Measurements from ENCODE around the gene RAPGEFL1.
"Not testable (repeated sequence)": the region's sequence is repeated elsewhere in the genome, so short reads cannot be mapped to it uniquely, and the experiment has no call there.

Gene RAPGEFL1, protein sequence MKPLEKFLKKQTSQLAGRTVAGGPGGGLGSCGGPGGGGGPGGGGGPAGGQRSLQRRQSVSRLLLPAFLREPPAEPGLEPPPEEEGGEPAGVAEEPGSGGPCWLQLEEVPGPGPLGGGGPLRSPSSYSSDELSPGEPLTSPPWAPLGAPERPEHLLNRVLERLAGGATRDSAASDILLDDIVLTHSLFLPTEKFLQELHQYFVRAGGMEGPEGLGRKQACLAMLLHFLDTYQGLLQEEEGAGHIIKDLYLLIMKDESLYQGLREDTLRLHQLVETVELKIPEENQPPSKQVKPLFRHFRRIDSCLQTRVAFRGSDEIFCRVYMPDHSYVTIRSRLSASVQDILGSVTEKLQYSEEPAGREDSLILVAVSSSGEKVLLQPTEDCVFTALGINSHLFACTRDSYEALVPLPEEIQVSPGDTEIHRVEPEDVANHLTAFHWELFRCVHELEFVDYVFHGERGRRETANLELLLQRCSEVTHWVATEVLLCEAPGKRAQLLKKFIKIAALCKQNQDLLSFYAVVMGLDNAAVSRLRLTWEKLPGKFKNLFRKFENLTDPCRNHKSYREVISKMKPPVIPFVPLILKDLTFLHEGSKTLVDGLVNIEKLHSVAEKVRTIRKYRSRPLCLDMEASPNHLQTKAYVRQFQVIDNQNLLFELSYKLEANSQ

DNA sequence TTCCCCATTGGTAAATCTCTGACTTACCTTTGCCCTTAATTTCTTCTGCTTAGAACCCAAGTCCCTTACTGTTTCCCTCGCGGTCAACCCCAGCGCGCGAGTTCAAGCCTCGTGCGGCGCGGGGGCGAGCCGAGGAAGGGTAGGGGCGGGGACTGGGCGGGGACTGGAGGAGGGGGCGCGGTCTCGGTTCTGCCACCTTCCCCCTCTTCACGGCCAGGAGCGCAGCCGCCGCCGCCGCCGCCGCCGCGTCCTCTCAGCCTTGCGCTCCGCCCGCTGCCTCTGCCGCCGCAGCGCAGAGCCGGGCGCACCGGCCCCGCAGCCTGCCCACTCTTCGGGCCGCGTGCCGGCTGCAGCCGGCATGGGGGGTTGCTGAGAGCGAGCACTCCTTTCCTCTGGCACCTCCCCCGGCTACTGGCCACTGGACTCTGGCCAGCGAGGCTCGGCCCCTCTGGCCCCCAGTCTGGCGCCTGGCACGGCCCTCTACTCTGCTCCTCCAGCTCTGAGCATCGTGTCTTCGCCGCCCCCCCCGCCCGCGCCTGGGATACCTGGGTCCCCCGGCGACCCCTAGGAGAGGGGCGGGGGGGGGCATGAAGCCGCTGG is at the start of gene RAPGEFL1:
RAPGEFL1 (plus strand) TSS at position 196 of the 600 bp plus-strand sequence; CDS start at position 588, 392 bp downstream.
- no peak for DNase-seq

DNA sequence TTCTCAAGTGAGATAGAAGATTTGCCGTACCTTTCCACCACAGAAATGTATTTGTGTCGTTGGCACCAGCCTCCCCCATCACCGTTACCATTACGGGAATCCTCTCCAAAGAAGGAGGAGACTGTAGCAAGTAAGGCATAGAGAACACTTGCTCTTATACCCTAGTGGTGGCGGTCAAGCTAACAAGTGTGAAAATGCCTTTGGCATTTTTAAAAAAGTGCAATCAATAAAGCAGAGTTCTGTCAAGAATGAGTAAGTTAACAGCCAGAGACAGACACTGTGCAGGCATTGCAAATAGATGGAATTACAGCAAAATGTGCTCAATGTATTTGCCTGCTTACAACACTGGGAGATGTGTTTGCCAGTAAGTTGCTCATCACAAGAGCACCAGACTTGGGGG is 47.8 kb upstream of the RAPGEFL1 start:
- DNase-seq, result no peak

DNA sequence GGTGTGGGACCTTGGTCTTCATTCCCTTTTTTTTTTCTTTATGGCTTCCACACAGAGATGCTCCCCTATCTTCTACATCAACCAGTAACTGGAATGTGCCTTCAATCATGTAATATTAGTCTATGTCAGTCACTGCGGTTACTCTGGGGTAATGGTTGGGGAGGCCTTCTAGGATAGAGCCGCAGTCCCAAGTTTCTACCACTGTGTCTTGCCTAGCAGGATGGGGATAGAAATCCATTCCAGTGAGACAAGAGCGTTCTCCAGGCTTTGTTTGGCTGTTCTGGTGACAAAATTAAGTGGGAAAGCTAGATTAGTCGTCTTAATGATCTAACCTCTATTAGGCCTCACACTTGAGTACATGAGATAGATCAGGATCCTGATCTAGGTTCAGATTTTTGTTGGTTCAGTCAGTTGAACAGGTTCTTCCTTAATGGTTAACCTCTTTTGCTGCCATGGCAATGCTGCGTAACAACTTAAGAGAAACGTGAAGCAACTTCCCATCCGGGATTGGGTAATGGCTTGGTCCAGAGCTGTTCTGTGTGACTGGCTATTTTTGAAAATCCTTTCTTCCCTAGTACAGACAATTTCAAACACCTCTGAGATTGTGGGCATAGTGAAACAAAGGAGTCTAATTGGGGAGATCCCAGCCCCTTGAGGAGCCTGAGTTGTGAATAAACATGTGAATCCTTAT is 46.8 kb upstream of the RAPGEFL1 start:
- no peak for DNase-seq

DNA sequence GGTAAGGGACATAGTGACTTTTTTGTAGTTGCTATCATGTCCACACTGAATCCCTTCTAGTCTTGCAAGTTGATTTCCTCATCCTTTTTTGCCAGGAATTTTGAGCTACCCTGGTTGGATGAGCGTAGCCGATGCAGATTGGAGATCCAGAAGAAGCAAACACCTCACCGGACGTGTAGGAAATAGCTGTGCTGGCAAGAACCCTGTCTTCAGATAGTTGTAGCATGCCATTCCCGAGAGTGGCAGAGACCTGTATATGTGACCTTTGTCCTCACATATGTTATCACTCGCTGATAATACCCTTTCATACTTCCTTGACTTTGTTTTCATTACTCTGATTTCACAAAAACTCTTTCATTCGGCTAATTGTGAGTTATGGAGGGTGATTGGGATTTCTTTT is 43.1 kb upstream of the RAPGEFL1 start:
- DNase-seq, result no peak

DNA sequence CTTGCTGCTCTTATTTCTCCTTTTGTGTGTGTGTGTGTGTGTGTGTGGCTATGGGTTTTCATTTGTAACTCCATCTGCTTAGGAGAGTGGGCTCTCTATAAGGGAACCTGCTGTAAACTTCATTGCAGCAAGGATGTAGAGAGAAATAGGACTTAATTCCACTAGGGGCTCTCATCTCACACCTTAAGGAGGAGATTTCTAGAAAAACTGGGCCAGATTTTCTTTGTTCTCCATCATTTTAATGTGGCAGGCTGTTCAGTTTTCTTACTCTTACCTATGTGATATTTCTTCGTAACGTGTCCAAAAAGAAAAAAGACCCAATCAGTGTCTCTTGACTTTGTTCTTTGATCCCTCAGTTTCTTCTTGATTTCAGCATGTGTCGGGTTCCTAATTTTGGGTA is 41.5 kb upstream of the RAPGEFL1 start:
- no peak for DNase-seq

DNA sequence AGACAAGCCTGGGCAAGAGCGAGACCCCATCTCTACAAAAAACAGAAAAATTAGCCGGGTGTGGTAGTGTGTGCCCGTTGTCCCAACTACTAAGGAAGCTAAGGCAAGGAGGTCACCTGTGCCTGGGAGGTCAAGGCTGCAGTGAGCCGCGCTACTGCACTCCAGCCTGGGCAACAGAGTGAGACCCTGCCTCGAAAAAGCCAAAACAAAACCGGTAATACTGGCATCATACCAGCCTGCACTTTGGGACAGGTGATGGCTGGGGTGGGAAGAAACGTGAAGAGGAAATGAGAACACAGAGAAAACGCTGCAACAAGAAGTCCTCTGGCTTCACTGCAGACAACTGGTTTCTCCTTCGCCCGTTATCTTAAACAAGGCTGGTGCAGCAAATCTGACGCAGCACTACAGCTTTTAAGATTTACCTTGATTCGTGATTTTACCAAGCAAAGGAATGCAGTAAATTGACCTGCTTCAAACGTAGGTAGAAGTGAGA is 37.7 kb upstream of the RAPGEFL1 start:
- DNase-seq, result no peak

DNA sequence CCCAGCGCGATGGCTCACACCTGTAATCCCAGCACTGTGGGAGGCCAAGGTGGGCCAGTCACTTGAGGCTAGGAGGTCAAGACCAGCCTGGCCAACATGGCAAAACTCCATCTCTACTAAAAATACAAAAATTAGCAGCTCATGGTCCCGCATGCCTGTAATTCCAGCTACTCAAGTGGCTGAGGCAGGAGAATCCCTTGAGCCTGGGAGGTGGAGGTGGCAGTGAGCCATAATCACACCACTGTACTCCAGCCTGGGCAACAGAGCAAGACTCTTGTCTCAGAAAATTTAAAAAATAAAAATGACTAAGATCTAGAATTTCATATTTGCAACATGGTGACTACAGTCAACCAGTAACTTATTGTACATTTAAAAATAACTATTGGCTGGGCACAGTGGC is 34.1 kb upstream of the RAPGEFL1 start:
- not testable (repeated sequence) for DNase-seq

DNA sequence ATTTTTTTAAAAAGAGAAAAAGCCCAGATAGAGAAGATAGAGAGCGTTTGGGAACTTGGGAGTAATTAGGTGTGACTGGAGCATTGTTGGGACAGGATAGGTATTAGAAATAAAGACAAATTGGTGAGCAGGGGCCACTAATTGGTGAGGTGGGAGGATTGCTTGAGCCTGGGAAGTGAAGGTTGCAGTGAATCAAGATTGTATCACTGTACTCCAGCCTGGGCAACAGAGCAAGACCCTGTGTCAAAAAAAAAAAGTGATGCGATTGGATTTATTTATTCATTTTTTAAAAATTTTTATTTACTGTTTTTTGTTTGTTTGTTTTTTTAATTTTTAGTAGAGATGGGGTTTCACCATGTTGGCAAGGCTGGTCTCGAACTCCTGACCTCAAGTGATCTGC is 31.8 kb upstream of the RAPGEFL1 start:
- DNase-seq, result no peak

DNA sequence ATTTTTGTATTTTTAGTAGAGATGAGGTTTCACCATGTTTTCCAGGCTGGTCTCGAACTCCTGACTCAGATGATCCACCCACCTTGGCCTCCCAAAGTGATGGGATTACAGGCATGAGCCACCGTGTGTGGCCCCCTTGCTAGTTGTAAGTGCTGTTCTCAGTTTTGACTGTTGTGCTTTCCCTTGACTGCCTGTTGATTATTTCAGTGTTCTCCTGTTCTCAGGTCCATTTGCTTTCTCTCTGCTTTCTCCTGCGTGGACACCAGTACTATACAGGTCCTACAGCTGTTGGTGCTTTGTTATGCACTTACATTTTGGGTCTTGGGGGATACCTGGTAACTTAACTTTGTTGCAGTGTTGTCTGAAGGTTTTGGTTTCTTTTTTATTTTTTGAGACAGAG is 28.7 kb upstream of the RAPGEFL1 start:
- DNase-seq, result no peak

DNA sequence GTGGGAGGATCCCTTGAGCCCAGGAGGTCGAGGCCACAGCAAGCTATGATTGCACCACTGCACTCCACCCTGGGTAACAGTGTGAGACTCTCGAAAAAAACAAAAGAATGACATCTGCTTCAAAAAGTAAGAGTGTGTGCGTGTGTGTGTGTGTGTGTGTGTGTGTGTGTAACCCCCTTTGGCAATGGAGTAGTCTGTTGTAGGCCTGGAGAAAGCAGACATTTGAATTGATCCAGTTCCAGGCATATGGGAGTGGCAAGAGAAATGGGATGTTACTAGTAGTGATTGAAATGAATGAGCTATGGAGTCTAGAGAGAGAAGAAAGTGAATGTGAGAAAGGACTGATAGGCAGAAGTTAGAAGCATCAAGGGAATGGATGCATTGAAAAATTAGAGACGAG is 27.0 kb upstream of the RAPGEFL1 start:
- no peak for DNase-seq

DNA sequence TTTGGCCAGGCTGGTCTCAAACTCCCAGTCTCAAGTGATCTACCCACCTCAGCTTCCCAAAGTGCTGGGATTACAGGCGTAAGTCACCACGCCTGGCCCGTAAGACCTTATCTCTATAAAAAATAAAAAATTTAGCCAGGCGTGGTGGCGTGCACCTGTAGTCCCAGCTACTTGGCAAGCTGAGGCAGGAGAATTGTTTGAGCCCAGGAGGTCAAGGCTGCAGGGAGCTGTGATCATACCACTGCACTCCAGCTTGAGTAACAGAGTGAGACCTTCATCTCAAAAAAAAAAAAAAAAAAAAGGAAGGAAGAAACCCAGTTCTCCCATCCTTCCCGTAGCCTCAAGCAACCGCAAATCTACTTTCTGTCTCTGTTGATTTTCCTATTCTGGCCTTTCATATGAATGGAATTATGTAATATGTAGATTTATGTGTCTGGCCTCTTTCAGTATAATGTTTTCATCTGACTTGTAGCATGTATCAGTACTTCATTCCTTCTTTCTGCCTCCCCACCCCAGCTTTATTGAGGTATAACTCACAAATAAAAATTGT is 25.8 kb upstream of the RAPGEFL1 start:
- no peak for DNase-seq

DNA sequence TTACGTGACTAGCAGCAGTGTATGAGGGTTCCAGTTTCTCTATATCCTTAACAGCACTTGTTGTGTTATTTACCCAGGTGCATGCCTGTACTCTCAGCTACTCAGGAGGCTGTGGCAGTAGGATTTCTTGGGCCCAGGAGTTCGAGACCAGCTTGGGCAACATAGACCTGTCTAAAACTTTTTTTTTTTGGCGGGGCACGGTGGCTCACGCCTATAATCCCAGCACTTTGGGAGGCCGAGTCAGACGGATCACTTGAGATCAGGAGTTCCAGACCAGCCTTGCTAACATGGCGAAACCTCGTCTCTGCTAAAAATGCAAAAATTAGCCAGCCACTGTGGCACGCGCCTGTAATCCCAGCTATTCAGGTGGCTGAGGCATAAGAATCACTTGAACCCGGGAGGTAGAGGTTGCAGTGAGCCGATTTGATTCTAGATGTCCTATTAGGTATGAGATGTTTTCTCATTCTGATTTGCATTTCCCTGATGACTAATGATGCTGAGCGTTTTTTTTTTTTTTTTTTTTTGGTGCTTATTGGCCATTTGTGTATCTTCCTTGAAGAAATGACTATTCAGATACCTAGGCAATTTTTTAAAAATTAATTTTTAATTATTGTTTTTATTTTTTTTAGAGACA is 23.6 kb upstream of the RAPGEFL1 start:
- DNase-seq, result no peak

DNA sequence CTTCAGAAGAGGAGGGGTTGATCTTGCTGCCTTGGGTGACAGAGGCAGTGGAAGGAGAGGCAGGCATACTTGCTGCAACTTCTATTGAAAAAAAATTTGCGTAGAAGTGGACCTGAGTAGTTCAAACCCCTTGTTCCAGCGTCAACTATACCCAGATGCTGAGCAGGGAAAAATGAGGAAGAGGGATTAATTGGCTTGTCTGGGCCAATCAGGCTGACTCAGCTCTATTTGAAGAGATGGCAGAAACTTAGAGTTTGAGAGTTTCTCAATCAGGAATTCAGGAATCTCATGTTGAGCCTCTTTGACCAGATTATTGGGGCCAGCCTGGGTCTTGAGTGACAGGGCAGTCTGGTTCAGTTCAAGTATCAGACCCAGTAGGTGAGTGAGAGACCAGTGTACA is 19.3 kb upstream of the RAPGEFL1 start:
- DNase-seq, result no peak

DNA sequence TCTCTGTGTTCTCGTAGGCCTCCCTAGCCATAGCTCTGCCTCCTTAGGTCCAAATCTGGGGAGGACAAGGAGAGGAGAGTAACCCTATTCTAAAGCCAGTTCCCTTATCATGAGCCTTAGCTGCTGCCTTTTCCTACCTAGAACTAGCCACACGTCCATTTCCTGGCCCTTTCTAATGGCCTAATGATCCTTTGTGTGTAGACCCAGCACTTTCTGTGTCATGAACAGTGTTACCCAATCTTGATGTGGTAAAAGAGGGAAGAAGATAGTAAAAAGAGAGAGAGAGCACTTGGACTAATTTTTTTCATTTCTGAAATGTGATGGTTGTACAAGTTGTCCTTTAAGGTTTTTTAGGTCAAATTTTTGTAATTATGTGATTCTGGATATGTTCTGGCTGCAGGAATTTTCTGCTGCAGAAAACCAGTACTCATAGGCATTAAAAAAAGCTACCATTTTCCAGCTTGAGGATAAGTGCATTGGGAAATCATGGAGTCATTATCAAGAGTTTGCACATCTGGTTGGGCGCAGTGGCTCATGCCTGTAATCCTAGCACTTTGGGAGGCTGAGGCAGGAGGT is 18.7 kb upstream of the RAPGEFL1 start:
- DNase-seq, result no peak

DNA sequence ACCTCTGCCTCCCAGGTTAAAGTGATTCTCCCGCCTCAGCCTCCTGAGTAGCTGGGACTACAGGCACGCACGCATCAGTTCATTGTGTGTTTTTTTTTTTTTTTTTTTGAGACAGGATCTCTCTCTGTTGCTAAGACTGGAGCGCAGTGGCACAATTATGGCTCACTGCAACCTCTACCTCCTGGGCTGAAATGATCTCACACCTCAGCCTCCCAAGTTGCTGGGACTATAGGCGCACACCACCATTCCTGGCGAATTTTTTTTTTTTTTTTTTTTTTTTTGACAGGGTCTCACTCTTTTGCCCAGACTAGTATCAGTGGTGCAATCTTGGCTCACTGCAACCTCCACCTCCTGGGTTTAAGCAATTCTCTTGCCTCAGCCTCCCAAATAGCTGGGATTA is 17.8 kb upstream of the RAPGEFL1 start:
- DNase-seq, result no peak

DNA sequence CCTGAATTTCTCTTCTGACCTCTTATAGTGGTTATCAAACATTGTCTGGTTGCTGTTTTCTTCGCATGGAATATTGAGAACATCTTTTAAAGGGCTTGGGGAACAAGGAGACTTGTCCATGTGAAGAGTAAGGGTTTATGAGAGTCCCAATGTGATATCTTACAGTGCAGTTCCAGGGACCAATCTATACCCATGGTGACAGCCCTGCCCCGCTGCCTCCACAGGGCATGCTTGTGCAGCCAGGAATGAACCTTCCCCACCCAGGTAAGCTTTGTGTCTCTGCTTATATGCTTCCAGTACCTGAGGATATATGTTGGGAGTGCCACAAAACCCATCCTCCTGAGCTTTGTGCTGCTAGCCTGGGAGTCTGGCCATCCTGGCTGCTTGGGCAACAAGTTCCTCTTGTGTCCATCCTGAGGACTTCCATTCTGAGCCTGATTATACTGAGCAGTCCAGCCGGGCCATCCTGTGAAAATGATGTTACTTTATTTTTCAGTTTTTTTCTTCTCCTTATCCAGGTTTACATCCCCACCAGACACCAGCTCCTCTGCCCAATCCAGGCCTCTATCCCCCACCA is 9.5 kb upstream of the RAPGEFL1 start:
- DNase-seq, result no peak

DNA sequence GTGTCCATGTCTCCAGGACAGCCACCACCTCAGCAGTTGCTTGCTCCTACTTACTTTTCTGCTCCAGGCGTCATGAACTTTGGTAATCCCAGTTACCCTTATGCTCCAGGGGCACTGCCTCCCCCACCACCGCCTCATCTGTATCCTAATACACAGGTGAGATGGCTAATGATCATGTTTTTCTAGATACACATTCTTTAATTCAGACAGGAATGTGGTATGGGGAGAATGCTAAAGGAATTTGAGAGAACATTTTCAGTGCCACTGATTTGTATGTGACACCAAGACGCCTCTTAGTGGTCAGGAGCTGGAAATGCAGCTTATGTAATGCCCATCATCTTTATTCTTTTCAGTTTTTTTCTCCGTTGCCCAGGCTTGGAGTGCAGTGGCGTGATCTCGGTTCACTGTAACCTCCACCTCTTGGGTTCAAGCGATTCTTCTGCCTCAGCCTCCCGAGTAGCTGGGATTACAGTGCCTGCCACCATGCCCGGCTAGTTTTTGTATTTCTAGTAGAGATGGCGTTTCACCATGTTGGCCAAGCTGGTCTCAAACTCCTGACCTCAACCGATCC is 8.9 kb upstream of the RAPGEFL1 start:
- DNase-seq, result peak in 1 of 2 experiments; percentile 39

DNA sequence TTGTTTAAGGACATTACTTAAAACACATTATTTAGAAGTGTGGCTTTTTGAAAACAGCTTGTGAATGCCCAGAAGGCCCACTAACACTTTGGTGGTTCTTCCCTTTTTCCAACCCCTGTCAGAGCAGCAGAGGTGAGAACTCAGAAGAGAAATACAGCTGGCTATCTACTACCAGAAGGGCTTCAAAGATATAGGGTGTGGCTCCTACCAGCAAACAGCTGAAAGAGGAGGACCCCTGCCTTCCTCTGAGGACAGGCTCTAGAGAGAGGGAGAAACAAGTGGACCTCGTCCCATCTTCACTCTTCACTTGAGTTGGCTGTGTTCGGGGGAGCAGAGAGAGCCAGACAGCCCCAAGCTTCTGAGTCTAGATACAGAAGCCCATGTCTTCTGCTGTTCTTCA is 6.9 kb upstream of the RAPGEFL1 start:
- no peak for DNase-seq

DNA sequence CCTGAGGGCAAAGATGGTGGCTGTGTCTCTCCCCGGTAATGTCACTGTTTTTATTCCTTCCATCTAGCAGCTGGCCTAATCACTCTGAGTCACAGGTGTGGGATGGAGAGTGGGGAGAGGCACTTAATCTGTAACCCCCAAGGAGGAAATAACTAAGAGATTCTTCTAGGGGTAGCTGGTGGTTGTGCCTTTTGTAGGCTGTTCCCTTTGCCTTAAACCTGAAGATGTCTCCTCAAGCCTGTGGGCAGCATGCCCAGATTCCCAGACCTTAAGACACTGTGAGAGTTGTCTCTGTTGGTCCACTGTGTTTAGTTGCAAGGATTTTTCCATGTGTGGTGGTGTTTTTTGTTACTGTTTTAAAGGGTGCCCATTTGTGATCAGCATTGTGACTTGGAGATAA is 5.5 kb upstream of the RAPGEFL1 start:
- DNase-seq, result no peak

DNA sequence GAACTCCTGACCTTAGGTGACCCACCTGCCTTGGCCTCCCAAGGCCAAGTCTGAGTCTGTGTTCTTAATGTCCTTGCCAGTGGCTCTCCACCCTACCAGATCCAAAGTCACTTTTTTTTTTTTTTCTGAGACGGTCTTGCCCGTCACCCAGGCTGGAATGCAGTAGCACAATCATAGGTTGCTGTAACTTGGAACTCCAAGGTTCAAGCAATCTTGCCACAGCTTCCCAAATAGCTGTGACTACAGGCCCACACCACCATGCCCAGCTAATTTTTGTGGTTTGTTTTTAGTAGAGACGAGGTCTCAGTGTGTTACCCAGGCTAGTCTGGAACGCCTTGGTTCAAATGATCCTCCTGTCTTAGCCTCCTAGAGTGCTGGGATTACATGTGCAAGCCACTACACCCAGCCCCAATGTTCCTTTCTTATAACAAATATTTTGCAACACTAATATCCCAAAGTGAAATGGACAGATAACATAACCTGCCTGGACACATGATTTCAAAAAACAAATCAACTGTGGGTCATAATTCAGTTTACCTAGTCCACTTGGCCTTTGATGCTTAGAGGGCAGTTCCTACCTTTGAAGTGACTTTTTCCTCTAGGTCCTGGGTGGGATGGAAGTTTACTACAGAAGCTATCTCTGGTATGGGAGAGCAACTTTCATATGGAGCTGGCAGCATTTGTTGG is 4.0 kb upstream of the RAPGEFL1 start:
- DNase-seq, result no peak

DNA sequence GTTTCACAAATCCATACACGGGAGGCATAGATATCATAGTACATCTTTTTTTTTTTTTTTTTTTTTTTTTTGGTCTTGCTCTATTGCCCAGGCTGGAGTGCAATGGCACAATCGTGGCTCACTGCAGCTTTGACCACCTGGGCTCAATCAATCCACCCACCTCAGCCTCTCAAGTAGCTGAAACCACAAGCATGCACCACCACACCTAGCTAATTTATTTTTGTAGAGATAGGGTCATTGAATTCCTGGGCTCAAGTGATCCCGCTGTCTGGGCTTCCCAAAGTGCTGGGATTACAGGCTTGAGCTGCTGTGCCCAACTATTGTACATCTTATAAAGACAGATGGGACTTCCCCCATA is 3.5 kb upstream of the RAPGEFL1 start:
- DNase-seq, result no peak
